ENCODE results near the gene STK24. TPM values are rescaled to one million over a fixed set of nuclear protein-coding genes. Genes with fewer than 3 reads are reported as not detected.

Gene STK24
- total RNA-seq, 2 experiments from 2014 or later, result 140 to 151 TPM

DNA sequence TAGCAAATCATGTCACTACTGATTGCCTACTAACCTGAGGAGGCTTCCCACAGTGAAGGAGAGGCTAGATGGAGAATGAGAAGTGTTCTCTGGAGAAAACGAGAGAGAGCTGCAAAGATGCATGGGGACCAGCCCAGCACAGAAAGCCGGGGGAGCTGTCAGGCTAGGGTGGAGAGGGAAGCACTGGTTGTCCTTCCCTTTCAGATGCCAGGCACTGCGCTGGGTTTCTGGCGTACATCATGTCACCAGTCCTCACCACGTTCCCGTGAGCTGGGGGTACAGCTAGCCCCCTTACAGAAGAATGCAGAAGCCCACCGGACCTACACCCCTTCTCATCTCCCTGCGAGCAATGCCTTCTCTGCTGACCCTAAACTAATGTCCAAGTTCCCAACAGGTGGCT lies 86.0 kb downstream of the STK24 start:
- ChIA-PET POLR2A (no interaction called here), CTCF (no interaction called here)
- H3K27me3 Mint-ChIP-seq (ENCODE audit: low read depth), result no peaks in the 10 kb centered on the region
- peaks cover 5% of the 10 kb centered on the region for H3K36me3 Mint-ChIP-seq (ENCODE audit: low read depth)
- no peak for DNase-seq
- H3K4me3 Mint-ChIP-seq, result no peak overlapping the region
- no peak overlapping the region for H3K27ac Mint-ChIP-seq
- H3K9me3 Mint-ChIP-seq (ENCODE audit: insufficient read depth), result no peaks in the 10 kb centered on the region
- peaks cover 33% of the 10 kb centered on the region for H3K4me1 Mint-ChIP-seq (ENCODE audit: low read depth)
- ATAC-seq, result no peak

DNA sequence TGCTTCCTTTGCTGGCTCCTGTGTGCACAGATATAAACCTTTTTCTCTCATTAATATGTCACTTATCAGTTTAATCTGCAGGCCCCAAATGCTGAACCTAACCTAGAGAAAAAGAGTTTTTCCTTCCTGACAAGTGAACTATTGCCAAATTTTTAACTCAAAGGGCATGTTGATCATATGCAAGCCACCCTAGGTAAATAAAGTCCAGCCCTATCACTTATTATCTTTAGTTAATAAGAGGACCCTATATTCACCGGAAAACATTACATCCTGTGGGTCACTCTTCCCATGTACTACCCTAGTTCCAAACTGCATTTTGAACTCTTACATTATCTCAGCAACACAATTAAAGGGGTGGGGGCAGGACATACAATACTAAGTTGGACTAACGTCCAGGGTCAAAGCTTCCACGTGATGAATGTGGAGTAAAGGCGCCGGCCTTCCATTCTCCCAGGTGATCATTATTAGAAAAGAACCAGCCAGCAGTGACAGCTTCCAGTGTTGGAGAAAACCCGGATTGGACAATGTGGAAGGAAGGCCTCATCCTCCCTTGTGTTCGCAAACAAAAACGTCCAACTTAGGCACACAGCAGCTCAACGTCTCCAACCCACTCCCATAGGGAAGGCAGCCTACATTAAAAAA lies 86.6 kb downstream of the STK24 start:
- no peaks in the 10 kb centered on the region for H3K9me3 Mint-ChIP-seq (ENCODE audit: insufficient read depth)
- H3K4me3 Mint-ChIP-seq, result no peak overlapping the region
- H3K36me3 Mint-ChIP-seq (ENCODE audit: low read depth), result peaks cover 5% of the 10 kb centered on the region
- no peak overlapping the region for H3K27ac Mint-ChIP-seq
- H3K27me3 Mint-ChIP-seq (ENCODE audit: low read depth), result no peaks in the 10 kb centered on the region
- no peak for ATAC-seq
- CTCF ChIA-PET, result no interaction called here
- DNase-seq, result no peak
- POLR2A ChIA-PET, result no interaction called here
- H3K4me1 Mint-ChIP-seq (ENCODE audit: low read depth), result peaks cover 38% of the 10 kb centered on the region

DNA sequence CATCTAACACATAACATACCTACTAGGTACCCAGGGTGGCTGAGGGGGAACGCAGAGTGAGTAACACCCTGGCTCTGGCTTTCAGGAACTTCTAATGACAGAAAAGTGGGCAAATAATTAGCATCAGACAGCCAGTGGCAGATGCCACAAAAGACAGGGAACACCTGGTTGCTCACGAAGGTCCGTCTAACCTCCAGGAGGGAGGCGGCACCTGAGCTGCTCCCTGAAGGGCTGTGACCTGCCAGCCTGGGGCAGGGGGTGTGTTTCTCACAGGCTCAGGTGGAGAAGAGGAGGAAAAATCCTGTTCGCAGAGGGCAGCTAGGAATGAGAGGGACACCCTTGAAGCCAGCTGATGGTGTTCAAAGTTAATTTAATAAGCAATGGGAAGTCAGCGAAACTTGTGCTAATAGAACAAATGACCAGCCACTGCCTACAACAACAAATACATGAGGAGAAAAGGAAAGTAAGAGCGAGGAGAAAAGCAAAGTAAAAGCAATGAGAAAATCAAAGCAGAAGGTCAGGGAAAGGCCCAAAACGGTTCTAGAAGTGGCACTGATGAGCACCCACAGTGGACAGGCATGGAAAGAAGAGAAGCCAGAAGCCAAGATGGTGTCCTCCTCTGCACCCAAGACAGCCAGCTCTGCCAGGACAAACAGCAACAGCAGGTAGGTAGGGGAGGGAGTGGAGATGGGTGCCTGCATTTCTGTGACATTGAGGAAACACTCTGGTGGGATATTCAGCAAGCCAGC lies 87.3 kb downstream of the STK24 start:
- no peak for DNase-seq
- POLR2A ChIA-PET, result no interaction called here
- Mint-ChIP-seq H3K36me3 (ENCODE audit: low read depth) (peaks cover 5% of the 10 kb centered on the region), H3K4me1 (ENCODE audit: low read depth) (peaks cover 45% of the 10 kb centered on the region), H3K27ac (no peak overlapping the region), H3K27me3 (ENCODE audit: low read depth) (no peaks in the 10 kb centered on the region), H3K9me3 (ENCODE audit: insufficient read depth) (no peaks in the 10 kb centered on the region), H3K4me3 (no peak overlapping the region)
- ATAC-seq, result peak; percentile 27
- CTCF ChIA-PET, result interaction anchor here (1.0 kb wide), 1 partner anchor 44 kb away, joined by 4 read pairs; no protein-coding TSS in a partner anchor

DNA sequence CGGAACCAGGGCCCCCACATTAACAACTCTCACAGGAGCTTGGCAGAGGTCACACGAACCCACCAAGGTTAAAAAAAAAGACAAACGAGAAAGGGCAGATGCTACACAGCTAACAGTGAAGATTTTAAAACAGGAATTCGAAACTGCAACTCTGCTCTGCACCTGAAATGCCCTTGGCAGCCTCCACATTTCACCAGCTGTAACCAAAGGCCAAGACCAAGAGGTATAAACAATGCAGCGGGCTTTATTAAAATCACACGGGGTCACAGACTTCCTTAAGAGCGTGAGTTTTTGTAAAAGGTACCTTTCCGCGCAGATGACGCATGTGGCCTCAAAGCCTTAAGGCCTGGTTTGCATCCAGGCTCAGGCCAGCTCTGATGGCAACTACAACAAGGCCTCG lies 88.2 kb downstream of the STK24 start:
- H3K36me3 Mint-ChIP-seq (ENCODE audit: low read depth), result peaks cover 5% of the 10 kb centered on the region
- no peak overlapping the region for H3K4me3 Mint-ChIP-seq
- no peak overlapping the region for H3K27ac Mint-ChIP-seq
- POLR2A ChIA-PET, result no interaction called here
- H3K9me3 Mint-ChIP-seq (ENCODE audit: insufficient read depth), result no peaks in the 10 kb centered on the region
- no peak for ATAC-seq
- peaks cover 54% of the 10 kb centered on the region for H3K4me1 Mint-ChIP-seq (ENCODE audit: low read depth)
- CTCF ChIA-PET, result interaction anchor here (0.7 to 1.3 kb wide), 4 partner anchors 17 to 164 kb away, joined by 3 to 4 read pairs (median 4); no protein-coding TSS in a partner anchor
- no peaks in the 10 kb centered on the region for H3K27me3 Mint-ChIP-seq (ENCODE audit: low read depth)
- no peak for DNase-seq

DNA sequence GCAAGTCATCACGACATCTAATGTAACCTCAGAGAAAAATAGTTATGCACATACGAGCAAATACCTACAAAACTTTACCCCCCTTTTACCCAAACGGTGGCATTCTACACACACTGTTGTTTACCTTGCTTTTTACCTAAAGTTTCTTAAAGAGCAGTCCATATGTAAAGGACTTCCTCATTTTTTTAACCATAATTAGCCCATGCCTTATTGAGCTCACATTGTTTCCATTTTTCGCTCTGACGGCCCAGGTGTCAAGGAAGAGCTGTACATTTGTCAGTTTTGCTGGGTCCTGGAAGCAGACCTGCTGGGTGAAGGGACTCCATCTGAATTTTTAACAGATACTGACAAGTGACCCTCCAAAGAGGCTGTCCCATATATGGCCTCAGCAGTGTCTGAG lies 89.4 kb downstream of the STK24 start:
- H3K27me3 Mint-ChIP-seq (ENCODE audit: low read depth), result no peaks in the 10 kb centered on the region
- no peaks in the 10 kb centered on the region for H3K9me3 Mint-ChIP-seq (ENCODE audit: insufficient read depth)
- peaks cover 63% of the 10 kb centered on the region for H3K4me1 Mint-ChIP-seq (ENCODE audit: low read depth)
- POLR2A ChIA-PET, result no interaction called here
- CTCF ChIA-PET, result interaction anchor here (1.1 to 2.1 kb wide), 3 partner anchors 21 to 42 kb away, joined by 3 to 5 read pairs (median 4); no protein-coding TSS in a partner anchor
- ATAC-seq (no peak), DNase-seq (no peak)
- no peak overlapping the region for H3K27ac Mint-ChIP-seq
- H3K4me3 Mint-ChIP-seq, result no peak overlapping the region
- H3K36me3 Mint-ChIP-seq (ENCODE audit: low read depth), result peaks cover 5% of the 10 kb centered on the region

DNA sequence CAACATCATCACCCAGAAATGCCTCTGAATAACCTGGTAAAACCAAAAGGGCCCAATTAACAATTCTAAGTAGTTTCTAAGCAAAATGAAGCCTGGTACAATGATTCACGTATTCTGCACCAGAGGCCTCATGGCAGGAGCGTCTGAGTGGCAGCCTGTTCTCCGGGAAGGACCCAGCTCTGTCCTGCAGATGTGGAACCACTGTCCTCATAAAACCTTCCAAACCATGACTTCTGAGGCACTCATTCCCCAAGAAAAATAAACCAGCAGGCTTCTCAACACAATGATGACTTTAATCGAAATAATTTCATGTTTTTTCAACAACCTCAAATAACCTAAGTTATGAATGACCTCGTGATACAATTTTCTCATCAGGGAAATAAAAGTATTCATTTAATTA lies 89.9 kb downstream of the STK24 start:
- no peaks in the 10 kb centered on the region for H3K9me3 Mint-ChIP-seq (ENCODE audit: insufficient read depth)
- ATAC-seq, result no peak
- peaks cover 5% of the 10 kb centered on the region for H3K36me3 Mint-ChIP-seq (ENCODE audit: low read depth)
- no peak overlapping the region for H3K27ac Mint-ChIP-seq
- no peak overlapping the region for H3K4me3 Mint-ChIP-seq
- H3K4me1 Mint-ChIP-seq (ENCODE audit: low read depth), result peaks cover 63% of the 10 kb centered on the region
- no peak for DNase-seq
- no peaks in the 10 kb centered on the region for H3K27me3 Mint-ChIP-seq (ENCODE audit: low read depth)
- CTCF ChIA-PET, result interaction anchor here (0.8 to 2.2 kb wide), 4 partner anchors 24 to 166 kb away, joined by 3 to 13 read pairs (median 4); no protein-coding TSS in a partner anchor
- POLR2A ChIA-PET, result no interaction called here

DNA sequence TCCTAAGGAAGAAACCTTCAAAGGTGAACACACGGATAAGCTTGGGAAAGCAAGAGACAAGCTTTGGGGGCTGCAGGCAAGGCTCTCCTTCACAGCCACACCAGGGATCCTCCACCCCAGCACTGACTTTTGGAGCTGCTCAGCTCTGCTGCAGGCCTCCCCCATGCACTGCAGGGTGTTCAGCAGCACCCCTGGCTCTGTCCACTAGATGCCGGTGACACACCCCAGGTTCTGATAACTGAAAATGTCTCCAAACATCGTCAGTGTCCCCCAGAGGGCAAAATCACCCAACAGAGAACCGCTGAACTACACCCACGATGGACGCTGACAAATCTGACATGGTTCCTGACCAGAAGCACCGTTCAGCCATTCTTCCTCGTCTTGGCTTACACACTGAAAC lies 90.5 kb downstream of the STK24 start:
- no peak for DNase-seq

DNA sequence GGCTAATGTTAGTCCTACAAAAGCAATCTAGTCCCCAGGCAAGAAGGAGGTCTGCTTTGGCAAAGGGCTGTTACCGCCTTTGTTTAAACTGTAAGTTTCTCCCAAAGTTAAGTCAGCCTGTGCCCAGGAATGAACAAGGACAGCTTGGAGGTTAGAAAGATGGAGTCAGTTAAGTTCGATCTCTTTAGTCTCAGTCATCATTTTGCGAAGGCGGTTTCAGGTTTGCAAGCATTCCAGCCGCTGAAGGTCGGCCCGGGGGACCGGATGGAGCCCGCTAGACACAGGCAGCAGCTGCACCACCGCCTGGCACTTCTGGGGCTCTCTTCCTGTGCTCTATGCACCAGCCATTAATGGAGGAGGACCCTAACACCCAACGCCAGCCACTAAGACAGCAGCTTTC lies 91.3 kb downstream of the STK24 start:
- ChIA-PET CTCF (interaction anchor here (1.1 to 2.2 kb wide), 4 partner anchors 19 to 168 kb away, joined by 3 to 13 read pairs (median 6); no protein-coding TSS in a partner anchor), POLR2A (interaction anchor here (1.5 kb wide), 1 partner anchor 9 kb away, joined by 3 read pairs; no protein-coding TSS in a partner anchor)
- H3K4me1 Mint-ChIP-seq (ENCODE audit: low read depth), result peaks cover 72% of the 10 kb centered on the region
- H3K36me3 Mint-ChIP-seq (ENCODE audit: low read depth), result peaks cover 13% of the 10 kb centered on the region
- H3K9me3 Mint-ChIP-seq (ENCODE audit: insufficient read depth), result no peaks in the 10 kb centered on the region
- no peak overlapping the region for H3K27ac Mint-ChIP-seq
- no peak overlapping the region for H3K4me3 Mint-ChIP-seq
- H3K27me3 Mint-ChIP-seq (ENCODE audit: low read depth), result no peaks in the 10 kb centered on the region
- ATAC-seq (no peak), DNase-seq (no peak)

More for the DNA sequence above, 90.5 kb downstream of the STK24 start:
- ATAC-seq, result no peak
- no peak overlapping the region for H3K27ac Mint-ChIP-seq
- ChIA-PET CTCF (interaction anchor here (0.8 to 2.2 kb wide), 4 partner anchors 24 to 167 kb away, joined by 3 to 13 read pairs (median 4); no protein-coding TSS in a partner anchor), POLR2A (no interaction called here)
- no peaks in the 10 kb centered on the region for H3K27me3 Mint-ChIP-seq (ENCODE audit: low read depth)
- no peak overlapping the region for H3K4me3 Mint-ChIP-seq
- no peaks in the 10 kb centered on the region for H3K9me3 Mint-ChIP-seq (ENCODE audit: insufficient read depth)
- peaks cover 67% of the 10 kb centered on the region for H3K4me1 Mint-ChIP-seq (ENCODE audit: low read depth)
- H3K36me3 Mint-ChIP-seq (ENCODE audit: low read depth), result peaks cover 8% of the 10 kb centered on the region

DNA sequence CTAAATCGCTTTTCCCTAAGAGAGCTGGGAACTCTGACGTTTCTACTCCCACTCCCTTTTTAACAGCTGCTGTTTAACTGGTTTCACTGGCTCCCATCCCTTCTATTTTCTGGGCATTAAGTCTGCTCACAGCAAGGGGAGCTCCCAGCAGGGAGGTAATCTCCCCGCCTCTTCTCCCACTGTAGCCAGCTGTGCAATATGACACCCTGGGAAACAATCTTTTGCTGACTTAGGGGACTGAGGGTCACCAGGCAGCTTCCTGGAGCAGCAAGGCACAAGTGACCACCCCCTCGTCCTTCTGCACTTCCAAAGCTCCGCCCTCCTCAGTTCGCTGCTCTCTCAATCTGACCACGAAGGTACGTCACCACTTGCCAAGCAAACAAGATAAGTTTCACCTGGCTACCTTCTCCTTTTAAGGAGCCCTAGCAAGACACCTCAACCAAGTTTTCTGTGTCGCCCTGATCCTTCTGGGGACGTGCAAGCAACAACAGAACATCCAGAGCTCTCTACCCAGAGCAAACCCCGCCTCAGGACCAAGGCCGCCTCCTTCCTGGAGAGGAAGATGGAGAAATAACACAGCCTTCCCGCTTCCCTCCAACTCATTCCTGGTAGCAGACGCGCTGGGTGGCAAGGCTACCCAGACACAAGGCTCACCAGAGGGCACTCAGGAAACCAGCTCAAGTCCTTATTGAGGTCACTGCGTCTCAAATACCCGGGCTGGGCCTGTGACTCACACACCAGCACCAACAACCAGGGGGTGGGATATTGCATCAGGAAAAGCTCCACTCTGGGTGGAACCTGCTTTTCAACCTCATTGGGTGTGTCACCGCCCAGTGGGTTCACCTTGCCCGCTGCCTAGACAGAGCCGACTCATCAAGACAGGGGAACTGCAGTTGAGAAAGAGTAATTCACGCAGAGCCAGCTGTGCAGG lies 92.4 kb downstream of the STK24 start:
- peak; percentile 46 for ATAC-seq
- H3K9me3 Mint-ChIP-seq (ENCODE audit: insufficient read depth), result no peaks in the 10 kb centered on the region
- POLR2A ChIA-PET, result interaction anchor here (1.5 kb wide), 1 partner anchor 8 kb away, joined by 3 read pairs; no protein-coding TSS in a partner anchor
- peaks cover 15% of the 10 kb centered on the region for H3K36me3 Mint-ChIP-seq (ENCODE audit: low read depth)
- peak; percentile 49 for DNase-seq
- no peaks in the 10 kb centered on the region for H3K27me3 Mint-ChIP-seq (ENCODE audit: low read depth)
- peak overlapping the region; percentile 23 for H3K27ac Mint-ChIP-seq
- no peak overlapping the region for H3K4me3 Mint-ChIP-seq
- H3K4me1 Mint-ChIP-seq (ENCODE audit: low read depth), result peaks cover 70% of the 10 kb centered on the region
- CTCF ChIA-PET, result interaction anchor here (1.1 to 2.2 kb wide), 3 partner anchors 20 to 169 kb away, joined by 3 to 13 read pairs (median 6); no protein-coding TSS in a partner anchor

DNA sequence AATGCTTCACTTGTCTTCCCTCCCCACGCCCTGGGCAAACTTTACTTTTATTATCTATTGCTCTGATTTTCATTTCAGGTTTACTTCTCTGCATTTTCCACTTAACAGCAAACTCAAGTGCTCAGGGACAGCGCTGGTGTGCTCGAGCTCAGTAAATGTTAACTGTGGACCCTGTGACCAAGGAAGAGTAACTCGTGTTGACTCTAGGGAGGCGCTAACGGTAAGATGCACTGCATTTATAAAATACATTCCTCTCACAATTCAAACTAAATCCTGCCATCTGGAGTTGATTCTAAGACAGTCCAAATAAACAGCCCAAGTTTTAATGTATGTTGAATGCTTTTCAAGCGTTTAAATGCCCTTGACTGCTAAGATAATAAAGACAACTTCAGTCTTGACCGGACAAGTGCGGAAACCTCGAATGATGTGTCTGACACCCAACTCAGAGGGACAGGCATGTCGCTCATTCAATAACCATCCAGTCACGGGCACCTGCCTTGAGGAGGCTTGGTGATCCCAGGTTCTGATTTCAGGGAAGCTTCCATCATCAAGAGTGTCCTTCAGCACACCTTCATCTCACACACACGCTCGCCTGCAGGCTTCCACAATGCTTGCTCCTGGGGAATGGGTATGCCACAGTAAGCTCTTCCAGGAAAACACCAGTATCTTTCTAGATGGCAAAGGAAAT lies 93.2 kb downstream of the STK24 start:
- ChIA-PET CTCF (interaction anchor here (2.0 to 2.1 kb wide), 2 partner anchors 21 to 169 kb away, joined by 6 to 13 read pairs; no protein-coding TSS in a partner anchor), POLR2A (no interaction called here)
- no peak for DNase-seq
- no peak overlapping the region for H3K27ac Mint-ChIP-seq
- no peak for ATAC-seq
- H3K27me3 Mint-ChIP-seq (ENCODE audit: low read depth), result no peaks in the 10 kb centered on the region
- H3K9me3 Mint-ChIP-seq (ENCODE audit: insufficient read depth), result no peaks in the 10 kb centered on the region
- peaks cover 18% of the 10 kb centered on the region for H3K36me3 Mint-ChIP-seq (ENCODE audit: low read depth)
- H3K4me3 Mint-ChIP-seq, result no peak overlapping the region
- H3K4me1 Mint-ChIP-seq (ENCODE audit: low read depth), result peaks cover 78% of the 10 kb centered on the region

All from activated CD8-positive, alpha-beta T cell treated with anti-CD3 and anti-CD28 coated beads, Interleukin-2, amount 10 ng/mL, durations not matched to agents 7 days and 5 days (primary cell).